Thyroid gland (tissue), 4 donors: Measurements from ENCODE around the gene C11orf71.

Experiments
- POLR2A ChIP-seq, 2 donors: fragments of 450-650 bp; IDR thresholded peaks; one replicate each; pipeline ENCODE4 v1.6.1; 2017; ENCODE audit warnings: antibody characterized with exemption in 2 of 2, mild to moderate bottlenecking in 2 of 2, moderate library complexity in 1 of 2
- TF ChIP-seq, protein P1 (sequence below), 6 experiments: fragments of 200-600 bp in 3 of 6; fragments of 450-650 bp in 3 of 6; sonication (generic) in 3 of 6; IDR thresholded peaks; one replicate each; pipeline ENCODE4 v1.5.1; 2016 to 2019; ENCODE audit warnings: antibody characterized with exemption in 6 of 6, mild to moderate bottlenecking in 2 of 6, inconsistent platforms in 1 of 6, moderate library complexity in 1 of 6

DNA sequence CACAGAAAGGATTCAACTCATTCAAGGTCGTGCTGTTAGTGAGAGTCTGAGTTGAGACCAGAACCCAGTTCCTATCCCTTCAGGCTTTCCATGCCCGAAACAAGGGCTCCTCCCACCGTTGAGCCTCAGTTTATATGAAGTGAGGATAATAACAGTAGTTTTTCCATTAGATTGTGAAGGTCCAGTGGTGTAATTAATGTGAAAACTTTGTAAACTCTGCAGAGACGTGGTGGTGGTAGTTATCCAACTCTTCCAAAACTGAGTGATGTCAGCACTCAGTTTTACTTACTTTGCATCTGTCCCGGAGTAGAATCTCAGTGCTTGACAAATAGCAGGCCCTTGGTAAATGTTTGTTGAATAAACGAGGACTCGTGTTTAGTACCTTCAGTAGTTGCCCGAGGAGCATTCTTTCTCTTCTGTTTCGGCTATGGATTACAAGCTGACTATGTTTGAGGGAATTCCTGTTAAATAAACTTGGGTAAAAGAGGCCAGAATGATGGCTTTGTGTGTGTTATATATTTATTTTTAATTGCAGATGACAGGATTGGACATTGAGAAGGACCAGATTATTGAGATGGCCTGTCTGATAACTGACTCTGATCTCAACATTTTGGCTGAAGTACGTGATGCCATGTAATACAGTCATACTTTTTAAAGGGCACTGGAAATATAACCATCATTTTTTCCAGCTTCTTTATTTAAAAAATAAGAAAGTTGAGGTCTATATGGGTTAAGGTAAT is 40.0 kb upstream of the C11orf71 start:
- TF ChIP-seq, protein P1, sequence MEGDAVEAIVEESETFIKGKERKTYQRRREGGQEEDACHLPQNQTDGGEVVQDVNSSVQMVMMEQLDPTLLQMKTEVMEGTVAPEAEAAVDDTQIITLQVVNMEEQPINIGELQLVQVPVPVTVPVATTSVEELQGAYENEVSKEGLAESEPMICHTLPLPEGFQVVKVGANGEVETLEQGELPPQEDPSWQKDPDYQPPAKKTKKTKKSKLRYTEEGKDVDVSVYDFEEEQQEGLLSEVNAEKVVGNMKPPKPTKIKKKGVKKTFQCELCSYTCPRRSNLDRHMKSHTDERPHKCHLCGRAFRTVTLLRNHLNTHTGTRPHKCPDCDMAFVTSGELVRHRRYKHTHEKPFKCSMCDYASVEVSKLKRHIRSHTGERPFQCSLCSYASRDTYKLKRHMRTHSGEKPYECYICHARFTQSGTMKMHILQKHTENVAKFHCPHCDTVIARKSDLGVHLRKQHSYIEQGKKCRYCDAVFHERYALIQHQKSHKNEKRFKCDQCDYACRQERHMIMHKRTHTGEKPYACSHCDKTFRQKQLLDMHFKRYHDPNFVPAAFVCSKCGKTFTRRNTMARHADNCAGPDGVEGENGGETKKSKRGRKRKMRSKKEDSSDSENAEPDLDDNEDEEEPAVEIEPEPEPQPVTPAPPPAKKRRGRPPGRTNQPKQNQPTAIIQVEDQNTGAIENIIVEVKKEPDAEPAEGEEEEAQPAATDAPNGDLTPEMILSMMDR (IDR thresholded peaks at IDR 0.05), result no peak
- no peak for TF ChIP-seq POLR2A (IDR thresholded peaks at IDR 0.05)
